Natural killer cell treated with Interleukin-12 subunit alpha and Interleukin-12 subunit beta and Interleukin-15 and Interleukin-18, amount 100 ng/mL, for 72 hours (primary cell): ENCODE data around the gene ANGEL2. TPM values are rescaled to one million over a fixed set of nuclear protein-coding genes. Genes with fewer than 3 reads are reported as not detected.
"Not testable (repeated sequence)": the region's sequence is repeated elsewhere in the genome, so short reads cannot be mapped to it uniquely, and the experiment has no call there.

Experiments used
- ATAC-seq, 2 donors: fragments of 150-1000 bp; cut with Tn5 transposase in 1 of 2; sonication (Bioruptor Pico), chemical (Tn5 transposase) in 1 of 2; 2 replicates each; pipeline ENCODE4 v1.10.0; 2021
- DNase-seq: peaks from one replicate; pipeline ENCODE4 v3.0.0; 2022; ENCODE audit warnings: low spot score
- H3K27ac Mint-ChIP-seq, 2 donors: 1 replicate in 1 of 2; 2 replicates in 1 of 2; pipeline ENCODE4 v1.8.0; 2022; ENCODE audit warnings: mixed read lengths in 2 of 2, mild to moderate bottlenecking in 1 of 2, moderate library complexity in 1 of 2
- H3K27me3 Mint-ChIP-seq, 2 donors: 1 replicate in 1 of 2; 2 replicates in 1 of 2; pipeline ENCODE4 v1.8.0; 2022; ENCODE audit warnings: mixed read lengths in 2 of 2
- H3K36me3 Mint-ChIP-seq: one replicate; pipeline ENCODE4 v1.8.0; 2022; ENCODE audit warnings: mixed read lengths
- H3K4me1 Mint-ChIP-seq, 2 donors: 1 replicate in 1 of 2; 2 replicates in 1 of 2; pipeline ENCODE4 v1.8.0; 2022; ENCODE audit warnings: low read depth in 2 of 2, mixed read lengths in 2 of 2, mild to moderate bottlenecking in 1 of 2
- H3K4me3 Mint-ChIP-seq: one replicate; pipeline ENCODE4 v1.8.0; 2022; ENCODE audit warnings: mixed read lengths
- H3K9me3 Mint-ChIP-seq: 2 replicates; pipeline ENCODE4 v1.8.0; 2022; ENCODE audit warnings: mixed read lengths
- total RNA-seq, 2 donors: library from RNA; stranded (reverse); gene quantifications; one replicate each; pipeline ENCODE4 v1.2.3, GENCODE V29; 2022

ANGEL2 gene
- total RNA-seq, 2 donors from 2014 or later = 40.0 to 58.4 TPM

DNA sequence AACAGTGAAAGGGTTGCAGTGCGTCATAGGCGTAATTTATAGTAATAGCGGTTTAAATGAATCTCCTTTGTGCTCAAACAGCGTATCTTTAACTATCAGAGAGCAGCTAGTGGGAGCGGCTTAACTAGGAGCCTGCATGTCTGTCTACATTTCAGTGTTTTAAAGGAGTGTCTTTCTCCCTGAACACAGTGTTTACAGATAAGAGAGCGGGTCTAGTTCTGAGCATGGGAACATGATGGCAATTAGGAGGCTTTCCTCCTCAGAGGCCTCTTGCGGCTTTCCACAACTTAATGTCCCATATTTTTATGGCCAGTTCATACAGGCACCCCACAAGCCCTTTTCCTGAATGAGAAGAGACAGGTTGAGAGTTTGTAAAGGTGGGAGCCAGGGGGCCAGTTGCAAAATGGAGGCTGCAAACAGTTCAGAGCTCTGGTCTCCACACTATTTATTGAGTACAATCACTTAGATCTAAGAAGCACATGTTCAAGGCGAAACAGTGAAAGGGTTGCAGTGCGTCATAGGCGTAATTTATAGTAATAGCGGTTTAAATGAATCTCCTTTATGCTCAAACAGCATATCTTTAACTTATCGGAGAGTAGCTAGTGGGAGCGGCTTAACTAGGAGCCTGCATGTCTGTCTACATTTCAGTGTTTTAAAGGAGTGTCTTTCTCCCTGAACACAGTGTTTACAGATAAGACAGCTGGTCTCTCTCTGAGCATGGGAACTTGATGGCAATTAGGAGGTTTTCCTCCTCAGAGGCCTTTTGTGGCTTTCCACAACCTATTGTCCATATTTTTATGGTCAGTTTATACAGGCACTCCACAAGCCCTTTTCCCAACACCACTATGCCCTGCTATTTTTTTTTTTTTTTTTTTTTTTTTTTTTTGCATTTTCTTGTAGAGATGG is 29.9 kb upstream of the ANGEL2 start:
- H3K27me3 Mint-ChIP-seq = peaks cover 12% of the 10 kb centered on the region in 2 donors
- DNase-seq, ATAC-seq, H3K9me3 Mint-ChIP-seq, H3K4me3 Mint-ChIP-seq, H3K27ac Mint-ChIP-seq: not testable (repeated sequence)
- peaks cover 19 to 20% of the 10 kb centered on the region in 2 donors for H3K4me1 Mint-ChIP-seq
- H3K36me3 Mint-ChIP-seq = peaks cover 13% of the 10 kb centered on the region

DNA sequence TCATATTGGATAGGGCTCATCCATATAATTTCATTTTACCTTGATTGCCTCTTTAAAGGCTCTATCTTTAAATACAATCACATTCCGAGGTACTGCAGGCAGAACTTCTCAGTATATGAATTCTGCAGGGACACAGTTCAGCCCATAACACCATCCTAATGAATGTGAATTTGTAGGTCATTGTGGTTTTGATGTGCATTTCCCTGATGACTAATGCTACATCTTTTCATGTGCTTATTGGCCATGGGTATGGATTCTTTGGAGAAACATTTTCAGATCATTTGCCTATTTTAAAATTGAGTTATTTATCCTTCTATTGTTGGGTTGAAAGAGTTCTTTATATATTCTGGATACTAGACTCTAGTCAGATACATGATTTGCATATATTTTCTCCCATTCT is 25.8 kb upstream of the ANGEL2 start:
- ATAC-seq = no peak

GRCh38 chr1:213035573-213035972 is 19.9 kb upstream of the ANGEL2 start:
- H3K9me3 Mint-ChIP-seq = no peaks in the 10 kb centered on the region

More for the DNA sequence above, 25.8 kb upstream of the ANGEL2 start:
- H3K4me1 Mint-ChIP-seq = peaks cover 11 to 13% of the 10 kb centered on the region in 2 donors
- peaks cover 0 to 1% of the 10 kb centered on the region in 2 donors for H3K27me3 Mint-ChIP-seq
- no peaks in the 10 kb centered on the region for H3K9me3 Mint-ChIP-seq
- H3K36me3 Mint-ChIP-seq = no peaks in the 10 kb centered on the region
- H3K4me3 Mint-ChIP-seq = no peak overlapping the region
- no peak for DNase-seq
- H3K27ac Mint-ChIP-seq = no peak overlapping the region

DNA sequence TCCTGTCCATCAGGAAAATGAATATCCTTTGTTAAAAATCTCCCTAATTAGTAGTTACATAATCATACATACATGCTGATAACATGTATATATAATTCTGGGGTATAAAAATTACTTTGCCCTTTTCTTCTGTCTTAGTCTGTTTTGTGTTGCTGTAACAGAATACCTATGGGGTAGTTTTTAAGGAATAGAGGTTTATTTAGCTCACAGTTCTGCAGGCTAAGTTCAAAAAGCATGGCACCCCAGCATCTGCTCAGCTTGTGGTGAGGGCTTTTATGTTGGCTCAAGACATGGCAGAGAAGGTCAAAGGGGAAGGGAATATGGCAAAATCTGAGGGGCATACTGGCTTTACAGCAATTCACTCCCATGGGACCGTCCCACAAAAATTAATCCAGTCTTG is 19.0 kb upstream of the ANGEL2 start:
- Mint-ChIP-seq H3K27ac (no peak overlapping the region), H3K36me3 (no peaks in the 10 kb centered on the region), H3K4me1 (no peaks in the 10 kb centered on the region), H3K27me3 (peaks cover 13 to 25% of the 10 kb centered on the region in 2 donors), H3K4me3 (no peak overlapping the region), H3K9me3 (no peaks in the 10 kb centered on the region)
- ATAC-seq = no peak
- no peak for DNase-seq

More at GRCh38 chr1:213035573-213035972, 19.9 kb upstream of the ANGEL2 start:
- Mint-ChIP-seq H3K27ac (no peak overlapping the region), H3K4me3 (no peak overlapping the region), H3K27me3 (peaks cover 4 to 20% of the 10 kb centered on the region in 2 donors), H3K36me3 (no peaks in the 10 kb centered on the region), H3K4me1 (no peaks in the 10 kb centered on the region)
- DNase-seq = no peak
- no peak for ATAC-seq

- no peak overlapping the region for H3K27ac Mint-ChIP-seq
- DNase-seq (no peak), ATAC-seq (no peak)
- no peaks in the 10 kb centered on the region for H3K4me1 Mint-ChIP-seq
- peaks cover 24 to 28% of the 10 kb centered on the region in 2 donors for H3K27me3 Mint-ChIP-seq
- H3K4me3 Mint-ChIP-seq = no peak overlapping the region
- no peaks in the 10 kb centered on the region for H3K9me3 Mint-ChIP-seq
- H3K36me3 Mint-ChIP-seq = no peaks in the 10 kb centered on the region
Observed at GRCh38 chr1:213032651-213033050, 17.0 kb upstream of the ANGEL2 start.

DNA sequence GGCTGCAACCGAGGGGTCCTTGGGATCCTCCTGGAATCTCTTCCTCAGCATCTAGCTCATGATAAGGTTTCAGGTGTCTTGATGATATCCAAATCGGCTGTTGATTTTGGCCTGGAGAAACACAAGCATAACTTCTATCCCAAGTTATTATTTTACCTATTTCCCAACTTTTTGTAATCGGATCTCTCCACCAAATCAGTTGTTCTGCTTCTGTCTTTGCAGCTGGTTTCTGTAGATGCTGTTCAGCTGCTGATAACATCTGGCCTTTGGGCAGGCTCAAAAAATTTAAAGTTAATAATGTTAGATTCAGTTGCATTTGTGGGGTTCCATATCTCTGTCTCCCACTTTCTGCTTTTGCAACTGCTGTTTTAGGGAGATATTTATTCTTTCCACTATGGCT is 11.4 kb upstream of the ANGEL2 start:
- H3K27me3 Mint-ChIP-seq = peaks cover 37 to 52% of the 10 kb centered on the region in 2 donors
- H3K4me3 Mint-ChIP-seq, H3K9me3 Mint-ChIP-seq, DNase-seq, H3K36me3 Mint-ChIP-seq, H3K4me1 Mint-ChIP-seq, H3K27ac Mint-ChIP-seq, ATAC-seq: not testable (repeated sequence)

- Mint-ChIP-seq H3K4me3 (no peak overlapping the region), H3K4me1 (peaks cover 0 to 4% of the 10 kb centered on the region in 2 donors), H3K27ac (no peak overlapping the region), H3K9me3 (no peaks in the 10 kb centered on the region), H3K36me3 (no peaks in the 10 kb centered on the region), H3K27me3 (peaks cover 7 to 15% of the 10 kb centered on the region in 2 donors)
- no peak for ATAC-seq
- no peak for DNase-seq
Observed at GRCh38 chr1:213020016-213020415, 4.3 kb upstream of the ANGEL2 start.

- Mint-ChIP-seq H3K36me3 (no peaks in the 10 kb centered on the region), H3K27ac (no peak overlapping the region), H3K4me3 (no peak overlapping the region), H3K27me3 (peaks cover 7 to 15% of the 10 kb centered on the region in 2 donors), H3K4me1 (peaks cover 0 to 6% of the 10 kb centered on the region in 2 donors), H3K9me3 (no peaks in the 10 kb centered on the region)
- ATAC-seq (no peak), DNase-seq (no peak)
Observed at GRCh38 chr1:213019450-213019849, 3.8 kb upstream of the ANGEL2 start.

DNA sequence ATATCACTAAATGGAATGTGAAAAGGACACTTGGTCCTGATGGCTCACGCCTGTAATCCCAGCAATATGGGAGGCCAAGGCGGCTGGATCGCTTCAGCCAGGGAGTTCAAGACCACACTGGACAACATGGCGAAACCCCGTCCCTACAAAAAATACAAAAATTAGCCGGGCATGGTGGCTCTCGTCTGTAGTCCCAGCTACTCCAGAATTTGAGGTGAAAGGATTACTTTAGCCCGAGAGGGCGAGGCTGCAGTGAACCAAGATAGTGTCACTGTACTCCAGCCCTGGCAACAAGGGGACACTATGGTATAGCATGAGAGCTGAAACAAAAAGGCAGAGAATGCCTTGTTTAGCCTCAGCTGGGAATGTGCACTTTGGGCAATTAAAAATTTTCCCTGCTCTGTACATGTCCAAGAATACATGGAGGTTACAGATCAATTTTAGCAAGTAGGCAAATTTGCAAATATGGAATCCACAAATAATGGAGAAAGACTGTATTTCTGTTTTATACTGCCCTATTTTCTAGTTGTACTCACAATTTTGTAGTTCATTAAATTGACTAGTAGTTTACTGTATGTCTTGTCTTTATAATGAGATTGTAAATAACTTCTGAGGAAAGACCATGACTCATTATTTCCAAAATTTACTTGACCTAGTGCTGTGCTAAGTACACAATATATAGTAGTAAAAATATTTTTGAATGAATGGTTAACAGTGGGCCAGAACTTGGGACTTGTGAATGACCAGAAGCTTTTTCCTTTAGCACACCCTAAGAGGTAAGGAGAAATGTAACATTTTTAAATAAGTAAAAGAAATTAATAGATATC is 2.0 kb upstream of the ANGEL2 start:
- DNase-seq (no peak), ATAC-seq (no peak)
- peaks cover 0 to 6% of the 10 kb centered on the region in 2 donors for H3K27me3 Mint-ChIP-seq
- H3K4me1 Mint-ChIP-seq = peaks cover 10 to 14% of the 10 kb centered on the region in 2 donors
- H3K4me3 Mint-ChIP-seq = no peak overlapping the region
- H3K36me3 Mint-ChIP-seq = no peaks in the 10 kb centered on the region
- no peak overlapping the region for H3K27ac Mint-ChIP-seq
- no peaks in the 10 kb centered on the region for H3K9me3 Mint-ChIP-seq

GRCh38 chr1:213014642-213015041 is 1.0 kb downstream of the ANGEL2 start:
- peaks cover 17 to 21% of the 10 kb centered on the region in 2 donors for H3K4me1 Mint-ChIP-seq
- H3K27ac Mint-ChIP-seq = peak overlapping the region; percentile 84 to 90
- ATAC-seq (no peak), DNase-seq (no peak)
- H3K36me3 Mint-ChIP-seq = peaks cover 7% of the 10 kb centered on the region
- H3K27me3 Mint-ChIP-seq = no peaks in the 10 kb centered on the region
- H3K4me3 Mint-ChIP-seq = peak overlapping the region; percentile 95
- no peaks in the 10 kb centered on the region for H3K9me3 Mint-ChIP-seq

DNA sequence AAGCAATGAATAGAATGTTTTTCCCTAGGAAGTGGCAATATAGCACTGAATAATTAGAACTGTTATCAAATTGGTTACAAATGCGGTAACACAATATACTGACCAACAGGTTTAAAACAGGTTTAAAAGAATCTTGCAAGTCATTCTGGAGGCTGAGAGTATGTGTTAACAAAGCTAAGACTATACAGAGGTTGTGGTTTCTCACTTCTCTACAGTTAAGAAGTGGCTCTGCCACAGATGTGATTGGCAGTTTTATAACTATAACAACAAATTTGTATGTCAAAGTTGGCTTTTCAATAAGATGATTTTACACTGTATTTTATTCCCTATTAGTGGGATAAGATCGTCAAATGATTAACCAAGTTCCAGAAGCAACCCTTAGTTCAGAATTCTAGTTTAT is 7.1 kb downstream of the ANGEL2 start:
- Mint-ChIP-seq H3K27me3 (no peaks in the 10 kb centered on the region), H3K4me1 (peaks cover 25 to 33% of the 10 kb centered on the region in 2 donors), H3K9me3 (no peaks in the 10 kb centered on the region), H3K4me3 (peak overlapping the region; percentile 38), H3K36me3 (peaks cover 21% of the 10 kb centered on the region), H3K27ac (peak overlapping the region; percentile 24 to 61)
- no peak for DNase-seq
- ATAC-seq = peak; percentile 79 to 93

DNA sequence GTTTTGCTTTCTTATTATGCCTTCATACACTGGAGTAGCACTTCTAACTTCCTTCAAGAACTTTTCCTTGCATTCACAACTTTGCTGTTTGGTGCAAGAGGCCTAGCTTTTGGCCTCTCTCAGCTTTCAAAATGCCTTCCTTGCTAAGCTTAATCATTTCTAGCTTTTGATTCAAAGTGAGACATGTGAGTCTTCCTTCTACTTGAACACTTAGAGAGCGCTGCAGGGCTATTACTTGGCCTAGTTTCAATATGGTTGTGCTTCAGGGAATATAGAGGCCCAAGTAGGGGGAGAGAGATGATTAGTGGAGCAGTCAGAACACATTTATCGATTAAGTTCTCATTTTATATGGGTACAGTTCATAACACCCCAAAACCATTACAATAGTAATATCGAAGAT is 12.4 kb downstream of the ANGEL2 start:
- Mint-ChIP-seq H3K4me3 (peak overlapping the region; percentile 47), H3K9me3 (no peaks in the 10 kb centered on the region), H3K4me1 (peaks cover 9 to 22% of the 10 kb centered on the region in 2 donors), H3K27ac (peak overlapping the region; percentile 7 to 58), H3K27me3 (no peaks in the 10 kb centered on the region), H3K36me3 (peaks cover 35% of the 10 kb centered on the region)
- ATAC-seq (peak in 1 of 2 donors; percentile 96), DNase-seq (no peak)

GRCh38 chr1:212994926-212995325 is 20.7 kb downstream of the ANGEL2 start:
- ATAC-seq (no peak), DNase-seq (no peak)
- H3K36me3 Mint-ChIP-seq = peaks cover 17% of the 10 kb centered on the region
- H3K27ac Mint-ChIP-seq = no peak overlapping the region
- no peaks in the 10 kb centered on the region for H3K27me3 Mint-ChIP-seq
- peaks cover 0 to 4% of the 10 kb centered on the region in 2 donors for H3K4me1 Mint-ChIP-seq
- H3K4me3 Mint-ChIP-seq = no peak overlapping the region
- H3K9me3 Mint-ChIP-seq = no peaks in the 10 kb centered on the region

GRCh38 chr1:212993960-212994359 is 21.7 kb downstream of the ANGEL2 start:
- peaks cover 12% of the 10 kb centered on the region for H3K36me3 Mint-ChIP-seq
- not testable (repeated sequence) for H3K27ac Mint-ChIP-seq, H3K4me1 Mint-ChIP-seq, H3K4me3 Mint-ChIP-seq, H3K9me3 Mint-ChIP-seq, H3K27me3 Mint-ChIP-seq, ATAC-seq, DNase-seq
